ENCODE measurements around the gene INAFM2.

INAFM2 gene

DNA sequence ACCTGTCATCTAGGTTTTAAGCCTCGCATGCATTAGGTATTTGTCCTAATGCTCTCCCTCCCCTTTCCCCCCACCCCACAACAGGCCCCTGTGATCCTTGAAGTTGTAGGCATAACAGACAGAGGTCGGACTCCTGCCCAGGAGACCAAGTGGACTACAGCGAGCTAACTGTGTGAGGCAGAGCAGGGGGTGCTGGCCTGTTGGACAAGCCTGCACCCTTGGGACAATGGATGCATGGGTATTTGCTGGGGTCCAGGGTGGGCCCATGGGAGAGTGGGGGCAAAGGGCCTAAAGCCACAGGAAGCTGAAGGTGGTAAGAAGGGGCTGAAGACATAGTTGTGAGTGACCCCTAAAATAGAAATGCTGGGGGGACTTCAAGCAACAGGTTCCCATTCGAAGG lies 18.2 kb upstream of the INAFM2 start:
- no peak for DNase-seq (ENCODE audit: low read depth in 2 of 2, low spot score in 1 of 2)

DNA sequence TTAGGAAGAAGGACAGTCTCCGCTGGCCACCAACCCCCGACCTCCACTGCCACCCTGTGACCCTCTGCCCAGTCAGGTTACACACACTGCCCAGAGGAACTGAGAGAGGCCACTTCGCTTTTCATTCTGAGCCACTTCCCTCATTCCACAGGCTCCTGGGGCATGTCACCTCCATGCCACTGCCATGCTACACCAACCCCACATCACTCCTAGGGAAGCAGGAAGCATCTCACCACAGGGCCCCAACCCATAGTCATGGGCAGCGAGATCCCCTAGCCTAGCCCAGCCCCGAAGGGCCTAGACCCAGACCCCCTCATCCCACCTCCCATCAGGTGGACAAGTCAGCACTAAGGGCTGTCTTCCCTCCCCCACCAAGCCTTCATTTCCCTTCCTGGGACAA lies 17.1 kb upstream of the INAFM2 start:
- DNase-seq (ENCODE audit: low read depth in 2 of 2, low spot score in 1 of 2), result no peak

GRCh38 chr15:40306908-40307307 lies 16.6 kb upstream of the INAFM2 start:
- DNase-seq (ENCODE audit: low read depth in 2 of 2, low spot score in 1 of 2), result no peak

DNA sequence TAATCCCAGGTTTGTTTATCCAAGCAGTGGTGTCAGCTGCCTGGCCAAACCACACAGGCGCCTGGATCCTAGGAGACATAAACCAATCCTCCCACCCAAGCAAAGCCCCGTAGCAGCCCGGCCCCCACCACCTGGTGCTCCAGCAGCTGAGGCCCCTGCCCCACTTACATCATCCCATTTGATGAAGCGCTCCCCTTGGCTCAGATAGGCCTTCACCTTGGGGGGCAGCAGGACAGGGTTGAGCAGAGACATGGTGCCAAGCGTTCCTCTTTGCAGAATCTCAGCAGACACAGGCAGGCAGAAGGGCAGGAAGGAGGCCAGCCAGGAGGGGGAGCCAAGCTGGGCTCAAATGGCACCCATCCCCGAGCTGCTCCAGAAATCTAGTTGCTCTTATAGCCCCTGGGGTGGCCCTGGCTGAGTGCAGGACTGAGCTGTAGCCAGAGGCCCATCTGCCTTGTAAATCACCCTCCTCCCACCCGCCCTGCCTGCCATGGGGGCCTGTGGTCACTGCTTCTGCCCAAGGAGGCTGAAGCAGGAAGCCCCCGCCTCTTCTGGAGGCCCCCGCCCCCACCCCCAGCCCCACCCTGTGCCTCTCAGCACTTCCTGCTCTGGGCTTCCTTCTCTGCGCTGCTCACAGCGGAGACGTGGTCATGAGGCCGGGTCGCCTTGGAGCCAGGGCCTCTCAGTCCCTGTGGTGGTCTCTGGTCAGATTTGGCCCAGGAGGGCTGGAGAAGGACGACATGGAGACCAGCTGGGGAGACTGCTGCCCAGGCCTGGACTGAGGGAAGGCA lies 15.9 kb upstream of the INAFM2 start, which contains the start of gene PLCB2:
Gene PLCB2, minus strand, starts transcription at position 515 of the 791 bp plus-strand sequence. Its CDS starts 263 bp downstream, at position 252.
- peak; percentile 24 to 29 for DNase-seq (ENCODE audit: low read depth in 2 of 2, low spot score in 1 of 2)

DNA sequence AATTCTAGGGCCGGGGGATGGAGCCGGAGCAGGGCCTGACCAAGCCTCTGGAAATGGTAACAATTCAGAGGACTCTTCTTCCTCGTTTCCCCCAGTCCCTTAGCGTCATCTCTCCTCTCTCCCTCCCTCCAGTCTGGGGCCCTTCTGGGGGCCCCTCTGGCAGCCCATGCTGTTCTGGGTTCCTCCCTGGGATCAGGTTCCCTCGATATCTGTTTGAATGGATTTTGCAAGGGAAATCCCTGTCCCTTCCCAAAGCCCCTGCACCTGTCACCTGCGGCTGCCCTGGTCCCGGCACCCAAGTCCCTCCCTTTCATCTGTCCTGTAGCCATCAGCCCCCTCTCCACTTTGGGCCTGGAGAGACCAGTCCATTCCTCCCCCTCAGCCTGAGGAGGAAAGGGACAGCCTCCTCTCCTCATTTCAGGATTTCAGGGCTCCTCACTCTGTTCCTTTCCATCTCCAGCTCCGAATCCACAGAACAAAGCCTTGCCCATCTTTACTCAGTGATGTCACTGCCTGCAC lies 14.1 kb upstream of the INAFM2 start:
- DNase-seq (ENCODE audit: low read depth in 2 of 2, low spot score in 1 of 2), result no peak

DNA sequence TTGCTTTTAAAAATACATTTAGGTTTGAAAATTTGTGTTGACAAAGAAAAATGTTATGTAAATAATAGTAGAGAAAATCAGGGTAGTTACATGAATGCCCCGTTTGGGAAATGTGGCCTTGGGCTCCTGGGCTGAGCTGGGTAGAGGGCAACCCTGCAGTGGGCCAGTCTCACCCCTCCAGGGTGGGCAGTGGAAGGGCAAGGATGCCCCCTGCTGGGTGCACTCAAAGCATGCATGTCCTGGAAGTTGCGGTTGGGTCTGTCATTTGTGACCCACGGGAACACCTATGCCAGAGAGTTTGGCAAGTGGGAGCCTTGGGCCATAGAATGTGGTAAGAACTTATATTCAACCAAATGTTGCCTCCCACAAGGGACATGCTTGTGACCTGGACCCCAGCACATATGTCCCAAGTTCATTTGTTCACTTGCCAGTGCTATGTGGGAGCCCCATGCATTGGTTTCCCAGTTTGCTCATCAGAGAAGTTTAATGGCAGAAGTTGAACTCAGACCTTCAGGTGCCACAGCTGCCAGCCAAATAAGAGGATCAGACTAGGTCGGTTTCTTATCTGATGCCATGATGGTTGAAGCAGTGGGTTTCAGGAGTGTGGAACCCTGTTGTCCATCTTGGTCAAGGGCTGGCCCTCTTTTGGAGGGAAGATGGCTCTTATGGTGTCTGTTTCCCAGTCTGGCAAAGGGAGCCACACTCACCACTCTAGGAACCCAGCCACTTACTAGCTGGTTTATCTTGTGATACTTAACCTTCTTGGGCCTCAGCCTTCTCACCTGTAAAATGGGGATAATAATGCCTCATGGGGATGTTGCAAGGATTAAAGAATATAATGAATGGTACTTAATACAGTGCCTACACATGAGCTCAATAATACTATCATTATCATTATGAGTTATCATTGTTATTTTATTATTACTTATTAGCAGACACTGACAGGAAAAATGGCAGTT lies 13.2 kb upstream of the INAFM2 start:
- no peak for DNase-seq (ENCODE audit: low read depth in 2 of 2, low spot score in 1 of 2)

GRCh38 chr15:40310993-40311392 lies 12.5 kb upstream of the INAFM2 start:
- no peak for DNase-seq (ENCODE audit: low read depth in 2 of 2, low spot score in 1 of 2)

DNA sequence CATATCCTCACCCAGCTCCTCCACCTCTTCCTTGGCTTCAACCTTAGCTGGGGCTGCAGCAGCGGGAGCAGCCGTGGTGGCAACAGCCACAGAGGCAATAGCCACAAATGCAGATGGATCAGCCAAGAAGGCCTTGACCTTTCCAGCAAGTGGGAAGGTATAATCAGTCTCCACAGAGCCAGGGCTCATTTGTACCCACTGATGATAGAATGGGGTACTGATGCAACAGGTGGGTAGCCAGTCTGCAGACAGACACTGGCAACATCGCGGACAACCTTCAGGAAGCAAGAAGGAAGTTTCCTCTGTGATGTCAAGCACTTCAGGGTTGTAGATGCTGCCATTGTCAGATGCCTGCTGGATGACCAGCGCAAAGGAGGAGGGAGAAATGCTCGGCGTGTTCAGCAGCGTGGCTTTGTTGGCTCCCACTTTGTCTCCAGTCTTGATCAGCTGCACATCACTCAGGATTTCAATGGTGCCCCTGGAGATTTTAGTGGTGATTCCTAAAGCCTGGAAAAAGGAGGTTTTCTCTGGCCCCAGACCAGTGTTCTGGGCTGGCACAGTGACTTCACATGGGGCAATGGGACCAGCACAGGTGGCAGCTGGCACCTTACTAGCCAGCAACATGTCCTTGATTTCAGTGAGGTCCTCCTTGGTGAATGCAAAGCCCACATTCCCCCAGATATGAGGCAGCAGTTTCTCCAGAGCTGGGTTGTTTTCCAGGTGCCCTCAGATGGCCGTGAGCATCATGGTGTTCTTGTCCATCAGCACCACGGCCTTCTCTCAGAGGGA lies 10.9 kb upstream of the INAFM2 start:
- no peak for DNase-seq (ENCODE audit: low read depth in 2 of 2, low spot score in 1 of 2)

GRCh38 chr15:40313531-40314398 lies 9.7 kb upstream of the INAFM2 start:
- no peak for DNase-seq (ENCODE audit: low read depth in 2 of 2, low spot score in 1 of 2)

GRCh38 chr15:40314723-40315276 lies 8.7 kb upstream of the INAFM2 start:
- DNase-seq (ENCODE audit: low read depth in 2 of 2, low spot score in 1 of 2), result no peak

- DNase-seq (ENCODE audit: low read depth in 2 of 2, low spot score in 1 of 2), result no peak
Measured at GRCh38 chr15:40316931-40317330, 6.6 kb upstream of the INAFM2 start.

GRCh38 chr15:40317580-40317979 lies 5.9 kb upstream of the INAFM2 start:
- DNase-seq (ENCODE audit: low read depth in 2 of 2, low spot score in 1 of 2), result no peak

DNA sequence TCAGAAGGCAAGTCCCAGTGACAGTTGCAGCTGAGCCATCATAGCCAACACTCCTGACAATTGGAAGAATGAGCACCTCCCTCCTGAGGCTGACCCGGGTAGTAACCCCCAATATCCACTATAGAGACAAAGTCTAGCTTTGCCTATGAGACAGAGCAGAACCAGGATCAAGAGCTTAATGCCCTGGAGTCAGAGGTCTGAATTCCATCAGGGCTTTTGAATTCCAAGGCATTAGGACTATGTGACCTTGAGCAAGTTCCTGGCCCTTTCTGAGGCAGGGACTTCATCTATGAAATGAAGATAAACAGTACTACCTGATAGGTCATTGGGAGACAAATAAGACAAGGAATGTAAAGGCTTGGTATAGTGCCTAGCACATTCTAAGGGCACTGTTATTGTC lies 3.1 kb upstream of the INAFM2 start:
- no peak for DNase-seq (ENCODE audit: low read depth in 2 of 2, low spot score in 1 of 2)

- peak in 1 of 2 donors; percentile 35 for DNase-seq (ENCODE audit: low read depth in 2 of 2, low spot score in 1 of 2)
Measured at GRCh38 chr15:40320931-40321371, 2.5 kb upstream of the INAFM2 start.

- DNase-seq (ENCODE audit: low read depth in 2 of 2, low spot score in 1 of 2), result no peak
Measured at GRCh38 chr15:40322531-40323238, 807 bp upstream of the INAFM2 start.

DNA sequence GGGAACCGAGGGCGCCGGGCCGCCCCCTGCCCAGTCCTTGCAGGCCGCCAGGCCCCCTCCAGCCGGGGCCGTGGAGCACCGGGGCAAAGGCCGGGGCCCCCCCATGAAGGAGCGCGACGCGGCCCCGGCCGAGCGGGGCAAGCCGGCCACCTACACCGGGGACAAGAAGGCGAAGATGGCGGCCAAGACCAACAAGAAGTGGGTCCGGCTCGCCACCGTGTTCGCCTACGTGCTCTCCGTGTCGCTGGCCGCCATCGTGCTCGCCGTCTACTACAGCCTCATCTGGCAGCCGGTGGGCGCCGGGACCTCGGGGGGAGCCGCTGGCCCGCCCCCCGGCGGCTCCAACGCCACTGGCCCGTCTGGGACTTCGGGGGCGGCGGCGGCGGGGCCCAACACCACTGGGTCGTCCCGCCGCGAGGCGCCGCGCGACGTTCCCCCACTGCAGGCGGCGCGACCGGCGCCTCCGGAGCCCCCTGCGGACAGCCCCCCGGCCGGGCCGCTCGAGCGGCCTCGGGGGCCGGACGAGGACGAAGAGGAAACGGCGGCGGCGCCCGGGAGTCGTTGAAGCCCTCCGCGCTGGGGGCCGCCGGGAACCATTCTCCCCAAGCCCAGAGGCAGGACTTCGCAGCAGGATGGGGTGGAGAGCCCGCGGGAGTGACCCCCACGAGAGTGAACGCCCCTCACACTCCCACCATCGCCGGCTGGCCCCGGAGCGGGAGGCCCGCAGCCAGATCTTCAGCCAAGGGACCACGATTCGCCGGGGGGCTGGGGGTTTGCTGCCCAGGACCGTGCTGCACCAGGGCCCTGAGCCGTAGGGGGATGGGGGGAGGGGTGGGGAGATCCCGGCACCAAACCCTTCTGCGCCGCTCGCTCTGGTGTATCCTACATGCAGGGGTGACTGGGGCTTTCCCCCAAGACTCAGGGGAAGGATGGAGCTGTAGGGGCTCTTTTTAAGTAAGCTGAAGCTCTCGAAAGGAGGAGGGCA lies 753 bp downstream of the INAFM2 start:
- DNase-seq (ENCODE audit: low read depth in 2 of 2, low spot score in 1 of 2), result no peak

DNA sequence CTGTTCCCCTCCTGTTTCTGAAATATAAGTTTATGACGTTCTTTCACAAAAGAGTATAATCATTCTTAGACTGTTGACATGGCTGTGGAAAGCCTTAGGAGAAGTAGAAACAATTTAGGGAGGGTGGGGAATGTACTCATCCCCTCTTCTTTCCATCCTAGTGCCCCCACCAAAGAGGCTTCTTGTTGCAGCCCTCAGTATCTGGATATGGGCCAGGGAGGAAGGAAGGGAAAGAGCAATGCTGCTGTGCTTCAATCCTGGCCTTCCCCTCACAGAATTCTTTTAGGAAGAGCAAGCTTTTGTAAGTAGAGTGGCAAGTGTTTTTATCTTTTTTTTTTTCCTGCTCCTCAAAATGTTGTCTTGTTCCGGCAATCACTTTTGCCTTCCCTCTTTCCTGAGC lies 1.7 kb downstream of the INAFM2 start:
- DNase-seq (ENCODE audit: low read depth in 2 of 2, low spot score in 1 of 2), result no peak

- no peak for DNase-seq (ENCODE audit: low read depth in 2 of 2, low spot score in 1 of 2)
Measured at GRCh38 chr15:40325700-40326099, 2.2 kb downstream of the INAFM2 start.
